Measurements from ENCODE around the gene HES1.

Gene HES1

GRCh38 chr3:194103983-194104751 is 31.8 kb upstream of the HES1 start:
- H3K9me2 ChIP-seq (replicated peaks; ENCODE audit: insufficient read depth, low read length): no peaks in the 10 kb centered on the region
- 0 out of 2 replicates have a peak, but pooled peaks cover 8% of the 10 kb centered on the region for H3K79me2 ChIP-seq (ENCODE audit: insufficient read depth, low read length)
- H3K4me3 ChIP-seq (ENCODE audit: insufficient read depth, low read length, poor library complexity, severe bottlenecking): peak overlapping the region; percentile 82
- TF ChIP-seq EZH2phosphoT487 (conservative IDR thresholded peaks at IDR 0.05; ENCODE audit: low read length): no peak
- H2AFZ ChIP-seq (ENCODE audit: low read depth, low read length, severe bottlenecking): peak overlapping the region; percentile 8
- no peaks in the 10 kb centered on the region for H4K20me1 ChIP-seq (ENCODE audit: low read depth, low read length)
- peak overlapping the region; percentile 99 for H3K27ac ChIP-seq (ENCODE audit: low read depth, low read length)
- no peaks in the 10 kb centered on the region for H3K36me3 ChIP-seq (ENCODE audit: low read length)
- peak overlapping the region; percentile 98 for H3K4me2 ChIP-seq (ENCODE audit: low read depth, low read length, poor library complexity, severe bottlenecking)
- H3K9ac ChIP-seq (ENCODE audit: low read length): peak overlapping the region; percentile 77
- H3K27me3 ChIP-seq (ENCODE audit: low read length): no peaks in the 10 kb centered on the region
- no peaks in the 10 kb centered on the region for H3K9me3 ChIP-seq (ENCODE audit: insufficient read depth, low read length)
- peaks cover 60% of the 10 kb centered on the region for H3F3A ChIP-seq (ENCODE audit: insufficient read depth)

GRCh38 chr3:194105292-194105691 is 30.7 kb upstream of the HES1 start:
- H3K9me2 ChIP-seq (replicated peaks; ENCODE audit: insufficient read depth, low read length): no peaks in the 10 kb centered on the region
- peak overlapping the region; percentile 82 for H3K4me3 ChIP-seq (ENCODE audit: insufficient read depth, low read length, poor library complexity, severe bottlenecking)
- H2AFZ ChIP-seq (ENCODE audit: low read depth, low read length, severe bottlenecking): no peak overlapping the region
- no peaks in the 10 kb centered on the region for H4K20me1 ChIP-seq (ENCODE audit: low read depth, low read length)
- 0 out of 2 replicates have a peak, but pooled peaks cover 8% of the 10 kb centered on the region for H3K79me2 ChIP-seq (ENCODE audit: insufficient read depth, low read length)
- peaks cover 62% of the 10 kb centered on the region for H3F3A ChIP-seq (ENCODE audit: insufficient read depth)
- H3K27me3 ChIP-seq (ENCODE audit: low read length): no peaks in the 10 kb centered on the region
- H3K36me3 ChIP-seq (ENCODE audit: low read length): no peaks in the 10 kb centered on the region
- H3K9me3 ChIP-seq (ENCODE audit: insufficient read depth, low read length): no peaks in the 10 kb centered on the region
- TF ChIP-seq CTCF (IDR thresholded peaks at IDR 0.05; ENCODE audit: insufficient read depth, low read length, poor library complexity, severe bottlenecking) (no peak), EZH2phosphoT487 (conservative IDR thresholded peaks at IDR 0.05; ENCODE audit: low read length) (no peak)
- peak overlapping the region; percentile 98 for H3K4me2 ChIP-seq (ENCODE audit: low read depth, low read length, poor library complexity, severe bottlenecking)
- H3K9ac ChIP-seq (ENCODE audit: low read length): peak overlapping the region; percentile 77
- H3K27ac ChIP-seq (ENCODE audit: low read depth, low read length): peak overlapping the region; percentile 99

DNA sequence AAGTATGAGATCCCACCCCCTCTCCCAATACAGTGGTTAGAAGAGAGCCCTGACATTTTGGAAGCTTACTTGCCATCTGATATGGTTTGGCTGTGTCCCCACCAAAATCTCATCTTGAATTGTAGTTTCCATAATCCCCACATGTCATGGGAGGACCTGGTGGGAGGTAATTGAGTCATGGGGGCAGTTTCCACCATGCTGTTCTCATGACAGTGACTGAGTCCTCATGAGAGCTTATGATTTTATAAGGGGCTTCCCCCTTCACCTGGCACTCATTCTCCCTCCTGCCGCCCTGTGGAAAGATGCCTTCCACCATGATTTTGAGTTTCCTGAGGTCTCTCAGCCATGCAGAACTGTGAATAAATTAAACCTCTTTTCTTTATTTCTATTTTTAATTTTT is 28.8 kb upstream of the HES1 start:
- H3K27ac ChIP-seq (ENCODE audit: low read depth, low read length): peak overlapping the region; percentile 99
- no peaks in the 10 kb centered on the region for H3K9me2 ChIP-seq (replicated peaks; ENCODE audit: insufficient read depth, low read length)
- no peaks in the 10 kb centered on the region for H3K9me3 ChIP-seq (ENCODE audit: insufficient read depth, low read length)
- H3K4me2 ChIP-seq (ENCODE audit: low read depth, low read length, poor library complexity, severe bottlenecking): peak overlapping the region; percentile 98
- H2AFZ ChIP-seq (ENCODE audit: low read depth, low read length, severe bottlenecking): no peak overlapping the region
- H3K27me3 ChIP-seq (ENCODE audit: low read length): no peaks in the 10 kb centered on the region
- H3K36me3 ChIP-seq (ENCODE audit: low read length): no peaks in the 10 kb centered on the region
- no peaks in the 10 kb centered on the region for H4K20me1 ChIP-seq (ENCODE audit: low read depth, low read length)
- TF ChIP-seq EZH2phosphoT487 (conservative IDR thresholded peaks at IDR 0.05; ENCODE audit: low read length) (no peak), CTCF (IDR thresholded peaks at IDR 0.05; ENCODE audit: insufficient read depth, low read length, poor library complexity, severe bottlenecking) (no peak)
- no peak overlapping the region for H3K4me3 ChIP-seq (ENCODE audit: insufficient read depth, low read length, poor library complexity, severe bottlenecking)
- peaks cover 50% of the 10 kb centered on the region for H3F3A ChIP-seq (ENCODE audit: insufficient read depth)
- H3K79me2 ChIP-seq (ENCODE audit: insufficient read depth, low read length): 0 out of 2 replicates have a peak, but pooled peaks cover 8% of the 10 kb centered on the region
- H3K9ac ChIP-seq (ENCODE audit: low read length): peak overlapping the region; percentile 77; the same call in 1 of the 2 replicates

Measured in SU-DHL-6 (cell line).